ENCODE measurements around the gene LAYN.

DNA sequence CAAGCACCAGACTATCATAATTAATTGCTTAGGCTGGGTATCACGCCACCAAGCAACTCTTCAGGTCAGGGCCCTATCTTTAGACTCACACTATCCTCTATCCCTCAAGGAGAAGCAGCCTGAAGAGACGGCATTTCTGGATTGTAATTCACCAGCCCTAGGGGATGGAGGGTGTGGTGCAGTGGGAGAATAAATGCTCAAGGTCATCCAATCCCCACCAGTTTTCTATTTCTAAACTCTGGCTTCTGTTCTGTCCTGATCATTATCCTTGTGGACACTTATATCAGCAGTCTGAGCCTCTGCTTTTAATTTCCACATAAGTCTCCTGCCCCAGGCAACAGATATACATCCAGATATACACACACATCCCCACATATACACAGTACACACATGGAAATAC, 48.6 kb downstream of the LAYN start:
- TF ChIP-seq, protein P1, sequence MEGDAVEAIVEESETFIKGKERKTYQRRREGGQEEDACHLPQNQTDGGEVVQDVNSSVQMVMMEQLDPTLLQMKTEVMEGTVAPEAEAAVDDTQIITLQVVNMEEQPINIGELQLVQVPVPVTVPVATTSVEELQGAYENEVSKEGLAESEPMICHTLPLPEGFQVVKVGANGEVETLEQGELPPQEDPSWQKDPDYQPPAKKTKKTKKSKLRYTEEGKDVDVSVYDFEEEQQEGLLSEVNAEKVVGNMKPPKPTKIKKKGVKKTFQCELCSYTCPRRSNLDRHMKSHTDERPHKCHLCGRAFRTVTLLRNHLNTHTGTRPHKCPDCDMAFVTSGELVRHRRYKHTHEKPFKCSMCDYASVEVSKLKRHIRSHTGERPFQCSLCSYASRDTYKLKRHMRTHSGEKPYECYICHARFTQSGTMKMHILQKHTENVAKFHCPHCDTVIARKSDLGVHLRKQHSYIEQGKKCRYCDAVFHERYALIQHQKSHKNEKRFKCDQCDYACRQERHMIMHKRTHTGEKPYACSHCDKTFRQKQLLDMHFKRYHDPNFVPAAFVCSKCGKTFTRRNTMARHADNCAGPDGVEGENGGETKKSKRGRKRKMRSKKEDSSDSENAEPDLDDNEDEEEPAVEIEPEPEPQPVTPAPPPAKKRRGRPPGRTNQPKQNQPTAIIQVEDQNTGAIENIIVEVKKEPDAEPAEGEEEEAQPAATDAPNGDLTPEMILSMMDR (IDR thresholded peaks at IDR 0.05; ENCODE audit: low read depth, low read length, poor library complexity, severe bottlenecking), result no peak
- no peak for TF ChIP-seq EZH2phosphoT487 (IDR thresholded peaks at IDR 0.05; ENCODE audit: borderline replicate concordance, low read length)
